Chondrocyte (in vitro differentiated cells): ENCODE results near the gene NLRC5. TPM values are rescaled to one million over a fixed set of nuclear protein-coding genes. Genes with fewer than 3 reads are reported as not detected.

Experiments used
- DNase-seq: peaks from one replicate; pipeline ENCODE4 v3.0.0; 2021; ENCODE audit warnings: mixed read lengths, low spot score
- H3K27ac Mint-ChIP-seq: one replicate; pipeline ENCODE4 v1.8.0; 2021; ENCODE audit warnings: mild to moderate bottlenecking, moderate library complexity, mixed read lengths; ENCODE audit not compliant: unreplicated experiment
- H3K27me3 Mint-ChIP-seq: 2 replicates; pipeline ENCODE4 v1.8.0; 2021; ENCODE audit warnings: low read depth, mixed read lengths
- H3K36me3 Mint-ChIP-seq: 2 replicates; pipeline ENCODE4 v1.8.0; 2021; ENCODE audit warnings: low read depth, mixed read lengths
- H3K4me1 Mint-ChIP-seq: 2 replicates; pipeline ENCODE4 v1.8.0; 2021; ENCODE audit warnings: low read depth, mild to moderate bottlenecking, mixed read lengths
- H3K4me3 Mint-ChIP-seq: one replicate; pipeline ENCODE4 v1.8.0; 2021; ENCODE audit warnings: mild to moderate bottlenecking, moderate library complexity, mixed read lengths; ENCODE audit not compliant: unreplicated experiment
- H3K9me3 Mint-ChIP-seq: 2 replicates; pipeline ENCODE4 v1.8.0; 2021; ENCODE audit warnings: low read depth, mixed read lengths
- total RNA-seq: library from RNA; stranded (reverse); gene quantifications from 3 replicates; pipeline ENCODE4 v1.2.1, GENCODE V29; 2021
- TF ChIP-seq, protein P1 (sequence below): fragments of 200-600 bp; sonication (generic); IDR thresholded peaks from 2 replicates; pipeline ENCODE4 v1.5.0; 2021; ENCODE audit warnings: antibody characterized with exemption, mild to moderate bottlenecking, moderate library complexity

NLRC5 gene
- total RNA-seq, 1 donor from 2014 or later, result 6.3 TPM

DNA sequence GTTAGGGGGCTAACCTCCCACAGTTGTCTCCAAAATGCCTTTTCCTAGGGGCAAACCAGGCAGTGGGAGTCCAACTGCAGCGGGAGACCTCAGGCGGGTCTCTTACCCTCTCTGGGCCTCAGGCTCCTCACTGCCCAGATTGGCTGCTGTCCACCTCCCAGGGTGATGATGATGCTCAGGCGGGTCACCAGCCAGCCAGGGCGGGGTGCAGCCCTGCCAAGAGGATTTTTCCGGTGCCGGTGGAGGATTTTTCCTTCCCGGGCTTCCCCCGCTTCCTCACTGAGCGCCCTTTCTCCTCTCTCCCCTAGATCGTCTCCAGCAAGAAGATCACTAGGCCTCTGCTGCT lies 125.8 kb downstream of the NLRC5 start:
- TF ChIP-seq, protein P1, sequence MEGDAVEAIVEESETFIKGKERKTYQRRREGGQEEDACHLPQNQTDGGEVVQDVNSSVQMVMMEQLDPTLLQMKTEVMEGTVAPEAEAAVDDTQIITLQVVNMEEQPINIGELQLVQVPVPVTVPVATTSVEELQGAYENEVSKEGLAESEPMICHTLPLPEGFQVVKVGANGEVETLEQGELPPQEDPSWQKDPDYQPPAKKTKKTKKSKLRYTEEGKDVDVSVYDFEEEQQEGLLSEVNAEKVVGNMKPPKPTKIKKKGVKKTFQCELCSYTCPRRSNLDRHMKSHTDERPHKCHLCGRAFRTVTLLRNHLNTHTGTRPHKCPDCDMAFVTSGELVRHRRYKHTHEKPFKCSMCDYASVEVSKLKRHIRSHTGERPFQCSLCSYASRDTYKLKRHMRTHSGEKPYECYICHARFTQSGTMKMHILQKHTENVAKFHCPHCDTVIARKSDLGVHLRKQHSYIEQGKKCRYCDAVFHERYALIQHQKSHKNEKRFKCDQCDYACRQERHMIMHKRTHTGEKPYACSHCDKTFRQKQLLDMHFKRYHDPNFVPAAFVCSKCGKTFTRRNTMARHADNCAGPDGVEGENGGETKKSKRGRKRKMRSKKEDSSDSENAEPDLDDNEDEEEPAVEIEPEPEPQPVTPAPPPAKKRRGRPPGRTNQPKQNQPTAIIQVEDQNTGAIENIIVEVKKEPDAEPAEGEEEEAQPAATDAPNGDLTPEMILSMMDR, result no peak
- DNase-seq, result no peak
- H3K9me3 Mint-ChIP-seq, result no peaks in the 10 kb centered on the region
- H3K4me1 Mint-ChIP-seq, result peaks cover 39% of the 10 kb centered on the region
- peaks cover 6% of the 10 kb centered on the region for H3K36me3 Mint-ChIP-seq
- H3K4me3 Mint-ChIP-seq, result no peak overlapping the region
- H3K27me3 Mint-ChIP-seq, result no peaks in the 10 kb centered on the region
- H3K27ac Mint-ChIP-seq, result peak overlapping the region; percentile 41

DNA sequence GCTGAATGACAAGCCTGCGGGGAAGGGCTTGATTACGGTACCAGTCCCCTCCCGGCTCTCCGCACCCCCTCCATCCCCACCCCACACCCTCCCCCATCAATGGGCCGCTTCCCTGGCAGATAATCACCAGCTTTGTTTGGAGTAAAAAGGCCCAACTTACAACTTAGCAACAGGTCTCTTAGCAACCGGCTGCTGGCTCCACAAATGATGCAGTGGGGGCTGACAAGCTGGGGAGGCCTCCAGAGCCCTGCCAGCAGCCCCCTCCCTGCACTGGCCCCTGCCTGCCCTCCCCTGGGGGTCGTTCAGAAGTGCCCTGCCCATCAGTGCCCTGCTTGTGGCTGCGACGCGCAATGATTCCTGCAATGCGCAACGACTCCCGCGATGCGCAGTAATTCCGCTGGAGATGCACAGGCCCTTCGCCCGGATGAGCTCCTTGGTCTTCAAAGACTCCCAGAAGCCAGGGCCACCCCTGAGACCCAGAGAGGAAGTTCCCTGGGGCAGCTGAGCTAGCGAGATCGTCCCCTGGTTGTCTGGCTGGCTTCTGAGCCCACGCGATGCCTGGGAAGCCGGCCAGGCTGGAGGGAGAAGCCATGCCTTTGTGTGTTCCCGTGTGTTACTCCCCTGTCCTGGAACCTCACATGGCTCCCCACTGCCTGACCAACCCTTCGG lies 126.3 kb downstream of the NLRC5 start:
- Mint-ChIP-seq H3K4me1 (peaks cover 39% of the 10 kb centered on the region), H3K36me3 (peaks cover 6% of the 10 kb centered on the region), H3K27ac (peak overlapping the region; percentile 91), H3K9me3 (no peaks in the 10 kb centered on the region), H3K4me3 (no peak overlapping the region), H3K27me3 (no peaks in the 10 kb centered on the region)
- TF ChIP-seq, protein P1, result no peak
- DNase-seq, result no peak

GRCh38 chr16:57118461-57119084 lies 129.2 kb downstream of the NLRC5 start:
- H3K4me1 Mint-ChIP-seq, result peaks cover 20% of the 10 kb centered on the region
- no peaks in the 10 kb centered on the region for H3K27me3 Mint-ChIP-seq
- TF ChIP-seq, protein P1, result no peak
- H3K9me3 Mint-ChIP-seq, result no peaks in the 10 kb centered on the region
- no peak overlapping the region for H3K4me3 Mint-ChIP-seq
- no peak for DNase-seq
- no peak overlapping the region for H3K27ac Mint-ChIP-seq
- peaks cover 8% of the 10 kb centered on the region for H3K36me3 Mint-ChIP-seq

- Mint-ChIP-seq H3K4me3 (no peak overlapping the region), H3K4me1 (no peaks in the 10 kb centered on the region), H3K27me3 (no peaks in the 10 kb centered on the region), H3K36me3 (peaks cover 10% of the 10 kb centered on the region), H3K27ac (no peak overlapping the region), H3K9me3 (no peaks in the 10 kb centered on the region)
- no peak for DNase-seq
- TF ChIP-seq, protein P1, result no peak
These were observed 134.0 kb downstream of the NLRC5 start for GRCh38 chr16:57123216-57123973.

GRCh38 chr16:57123974-57124674 lies 134.8 kb downstream of the NLRC5 start:
- Mint-ChIP-seq H3K36me3 (peaks cover 10% of the 10 kb centered on the region), H3K4me1 (no peaks in the 10 kb centered on the region), H3K27me3 (no peaks in the 10 kb centered on the region), H3K27ac (no peak overlapping the region), H3K9me3 (no peaks in the 10 kb centered on the region), H3K4me3 (no peak overlapping the region)
- TF ChIP-seq, protein P1, result no peak
- no peak for DNase-seq
